HepG2 (cell line): Measurements from ENCODE around the gene THRA. TPM values are rescaled to one million over a fixed set of nuclear protein-coding genes. Genes with fewer than 3 reads are reported as not detected.

ENCODE experiments used
- ATAC-seq: fragments of 200-7000 bp; cut with Tn5 transposase; 3 replicates; pipeline ENCODE4 v1.9.1; 2020; ENCODE audit warnings: mild to moderate bottlenecking, moderate library complexity
- BruUV-seq: library from RNA; stranded (reverse); fragments of 400-500 nt; replicated peaks from 2 replicates; lab custom pipeline; 2021; lab: Mats Ljungman, UMichigan
- CTCF ChIA-PET: fragments of 300-600 bp; formaldehyde crosslinking; extraction: SDS; loops from one replicate; lab custom pipeline; 2021; ENCODE audit warnings: low total read pairs, inconsistent platforms, low intra/inter-chr PET ratio; lab: Yijun Ruan, JAX
- POLR2A ChIA-PET: fragments of 350-600 bp; sonication (Branson Sonifier 250); formaldehyde crosslinking; loops from one replicate; lab custom pipeline; 2020; ENCODE audit warnings: antibody characterized with exemption, inconsistent platforms; lab: Yijun Ruan, JAX
- DNase-seq: peaks from one replicate; pipeline ENCODE4 v3.0.0-alpha.2; 2015; ENCODE audit warnings: low spot score
- FAIRE-seq: peaks from 3 replicates; lab custom pipeline; 2011; peaks lifted over from hg19 to GRCh38; lab: Jason Lieb, UNC
- H2AFZ ChIP-seq: one replicate; pipeline ENCODE4 v1.6.1; 2011; ENCODE audit warnings: low read length, inconsistent platforms
- H3K27ac ChIP-seq: fragments of 300-600 bp; 3 replicates; pipeline ENCODE4 v1.8.0; 2011; ENCODE audit warnings: mixed run types, mild to moderate bottlenecking, mixed read lengths, low read length, inconsistent platforms; ENCODE audit not compliant: insufficient read depth; ENCODE audit errors: extremely low read length
- H3K27me3 ChIP-seq, 2 experiments: fragments of 200-600 bp in 1 of 2; 2 replicates in 1 of 2; 3 replicates in 1 of 2; pipeline versions ENCODE4 v1.6.0 to v1.8.0; 2011; ENCODE audit warnings: low read length in 2 of 2, mild to moderate bottlenecking in 2 of 2, moderate library complexity in 2 of 2, inconsistent platforms in 1 of 2; ENCODE audit not compliant: insufficient read depth in 2 of 2, control insufficient read depth in 1 of 2
- H3K36me3 ChIP-seq, 2 experiments: fragments of 200-600 bp in 1 of 2; replicated peaks in 1 of 2; 2 replicates in 1 of 2; 3 replicates in 1 of 2; pipeline versions ENCODE4 v1.5.1 to v1.8.0; 2011; ENCODE audit warnings: low read length in 2 of 2, inconsistent platforms in 1 of 2; ENCODE audit not compliant: insufficient read depth in 2 of 2, control insufficient read depth in 1 of 2
- H3K4me1 ChIP-seq: 2 replicates; pipeline ENCODE4 v1.5.1; 2012; ENCODE audit warnings: low read length, inconsistent platforms; ENCODE audit not compliant: insufficient read depth
- H3K4me2 ChIP-seq: 2 replicates; pipeline ENCODE4 v1.6.0; 2011; ENCODE audit warnings: low read depth, low read length, inconsistent platforms
- H3K4me3 ChIP-seq, 3 experiments: fragments of 200-600 bp in 1 of 3; sonication (generic), shearing (Covaris generic) in 1 of 3; replicated peaks in 1 of 3; 2 replicates each; pipeline ENCODE4 v1.5.1; 2011 to 2016; ENCODE audit warnings: low read length in 3 of 3, inconsistent platforms in 2 of 3, low read depth in 2 of 3, mild to moderate bottlenecking in 2 of 3, control low read depth in 1 of 3, mixed read lengths in 1 of 3; ENCODE audit not compliant: insufficient read depth in 1 of 3
- H3K79me2 ChIP-seq: one replicate; pipeline ENCODE4 v1.6.1; 2011; ENCODE audit warnings: low read length, inconsistent platforms; ENCODE audit not compliant: insufficient read depth
- H3K9ac ChIP-seq: 2 replicates; pipeline ENCODE4 v1.6.0; 2011; ENCODE audit warnings: mild to moderate bottlenecking, low read depth, low read length, inconsistent platforms; ENCODE audit not compliant: insufficient read depth
- H3K9me3 ChIP-seq: 2 replicates; pipeline ENCODE4 v1.5.1; 2012; ENCODE audit warnings: mild to moderate bottlenecking, low read length
- H4K20me1 ChIP-seq: 2 replicates; pipeline ENCODE4 v1.6.0; 2011; ENCODE audit warnings: inconsistent platforms, mild to moderate bottlenecking, low read length, moderate library complexity; ENCODE audit not compliant: insufficient read depth
- GATAD2A ChIP-seq: IDR thresholded peaks from 2 replicates; pipeline ENCODE4 v1.6.1; 2016
- HNRNPUL1 ChIP-seq: fragments of 200-400 bp; formaldehyde crosslinking; IDR thresholded peaks from 2 replicates; pipeline ENCODE4 v1.6.1; 2017; ENCODE audit warnings: low read depth, mild to moderate bottlenecking, low read length, moderate library complexity
- SOX13 ChIP-seq, 3 experiments: fragments of 450-650 bp in 1 of 3; sonication (generic) in 1 of 3; formaldehyde crosslinking in 1 of 3; IDR thresholded peaks in 2 of 3; conservative IDR thresholded peaks in 1 of 3; 2 replicates each; pipeline versions ENCODE4 v1.5.0 to v1.6.1; 2016 to 2020; ENCODE audit warnings: antibody characterized with exemption in 1 of 3, mild to moderate bottlenecking in 1 of 3, missing compliant biosample characterization in 1 of 3, missing genetic modification reagents in 1 of 3, moderate library complexity in 1 of 3
- ZNF629 ChIP-seq: sonication (generic); formaldehyde crosslinking; conservative IDR thresholded peaks from 2 replicates; pipeline ENCODE4 v1.5.0; 2020; ENCODE audit warnings: missing genetic modification reagents
- WGBS: methylation state at CpG from one replicate; pipeline ENCODE4 v1.1.6; 2017; ENCODE audit warnings: low lambda C conversion rate; 5-methylcytosine and 5-hydroxymethylcytosine counted together
- in situ Hi-C: cut with HindIII; loops from 2 replicates; pipeline ENCODE4 v1.10.0; 2017; ENCODE audit warnings: low pct_unique_long_range_greater_than_20kb; ENCODE audit not compliant: extremely low pct_ligation_motif_present
- intact Hi-C: fragments of 100-400 bp; cut with micrococcal nuclease; formaldehyde crosslinking; loops from one replicate; pipeline ENCODE4 v1.10.0; 2022; ENCODE audit not compliant: unreplicated experiment
- polyA plus RNA-seq, 8 experiments: library from polyadenylated mRNA; depleted of rRNA in 3 of 8; stranded (reverse) in 7 of 8; unstranded in 1 of 8; fragments of >200 nt; fragmentation: Illumina TruSeq in 4 of 8; extraction: Trizol in 4 of 8; gene quantifications; 2 replicates each; pipeline versions ENCODE4 v1.2.1 to v1.2.3, GENCODE V29; 2011 to 2016; ENCODE audit warnings: low read depth in 4 of 8, missing spikeins in 1 of 8, mixed read lengths in 1 of 8; ENCODE audit not compliant: insufficient read depth in 1 of 8
- total RNA-seq, 5 experiments: library from RNA; depleted of rRNA; stranded (reverse); fragments of >200 nt; fragmentation: Illumina TruSeq; extraction: Trizol; gene quantifications; 2 replicates each; pipeline ENCODE4 v1.2.3, GENCODE V29; 2016; ENCODE audit warnings: low read depth in 1 of 5
- TF ChIP-seq, protein P1 (sequence below): IDR thresholded peaks from 2 replicates; pipeline ENCODE4 v1.6.1; 2016; ENCODE audit warnings: low read depth
- TF ChIP-seq, protein P2 (sequence below): sonication (generic); formaldehyde crosslinking; IDR thresholded peaks from 2 replicates; pipeline ENCODE4 v1.4.0; 2020; ENCODE audit warnings: mild to moderate bottlenecking, missing genetic modification reagents, borderline replicate concordance

Gene THRA
- total and polyA plus RNA-seq, 2 of the 13 experiments (the other 11 are each of a cell fraction or from before 2014, with no cell fraction given): 8.0 to 9.9 TPM

DNA sequence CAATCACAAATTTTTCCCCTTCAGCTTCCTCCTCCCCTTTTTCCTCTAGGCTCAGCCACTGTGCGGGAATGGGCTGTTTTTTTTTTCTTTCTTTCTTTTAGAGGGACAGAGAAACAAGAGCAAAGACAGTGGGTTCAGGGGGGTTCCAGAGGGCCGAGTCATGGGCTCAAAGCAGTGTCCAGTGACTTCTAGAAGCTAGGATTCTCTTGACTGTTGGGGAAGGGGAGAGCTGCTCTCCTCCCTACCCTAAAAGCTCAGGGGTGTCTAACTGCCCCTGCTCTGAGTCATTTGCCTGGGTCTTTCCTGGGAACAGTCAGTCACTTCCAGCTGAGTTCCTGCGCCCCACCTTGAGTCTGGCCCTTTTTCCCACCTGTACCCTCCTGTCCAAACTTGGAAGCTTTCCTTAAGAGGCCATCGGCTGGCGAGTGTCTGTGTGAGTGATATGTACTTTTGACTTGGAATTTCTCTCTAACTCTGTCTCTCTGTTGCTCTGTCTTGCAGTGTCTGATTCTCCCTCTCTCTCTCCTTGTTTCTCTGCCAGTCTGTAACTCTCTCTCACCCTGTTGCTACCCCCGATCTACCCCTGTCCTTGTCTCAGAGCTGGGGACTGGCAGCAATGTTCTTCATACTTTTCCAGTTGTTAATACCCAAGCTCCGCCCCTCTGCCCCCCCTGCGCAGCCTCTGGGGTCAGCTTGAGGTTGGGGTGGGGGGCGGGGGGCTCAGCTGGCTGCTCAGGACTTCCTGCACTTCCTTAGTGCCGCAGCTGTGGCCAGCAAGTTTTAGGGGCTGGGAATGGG is 2.4 kb downstream of the THRA start:
- Histone ChIP-seq H4K20me1 (no peaks in the 10 kb centered on the region), H3K9ac (no peak overlapping the region), H3K4me3 (no peak overlapping the region), H3K27me3 (peaks cover 2 to 18% of the 10 kb centered on the region in 2 experiments; a peak in 4 of 5 replicates), H3K27ac (no peak overlapping the region), H3K4me1 (peaks cover 82% of the 10 kb centered on the region), H3K4me2 (peak overlapping the region; percentile 98), H2AFZ (no peak overlapping the region), H3K36me3 (no peaks in the 10 kb centered on the region), H3K9me3 (no peaks in the 10 kb centered on the region), H3K79me2 (peaks cover 8% of the 10 kb centered on the region)
- ChIA-PET CTCF (no interaction called here), POLR2A (interaction anchor here (0.8 to 4.2 kb wide), 10 partner anchors 11 to 48 kb away, joined by 3 to 26 read pairs (median 5); partner anchors contain the start of genes MED24 and NR1D1)
- DNase-seq: no peak
- TF ChIP-seq, protein P1, sequence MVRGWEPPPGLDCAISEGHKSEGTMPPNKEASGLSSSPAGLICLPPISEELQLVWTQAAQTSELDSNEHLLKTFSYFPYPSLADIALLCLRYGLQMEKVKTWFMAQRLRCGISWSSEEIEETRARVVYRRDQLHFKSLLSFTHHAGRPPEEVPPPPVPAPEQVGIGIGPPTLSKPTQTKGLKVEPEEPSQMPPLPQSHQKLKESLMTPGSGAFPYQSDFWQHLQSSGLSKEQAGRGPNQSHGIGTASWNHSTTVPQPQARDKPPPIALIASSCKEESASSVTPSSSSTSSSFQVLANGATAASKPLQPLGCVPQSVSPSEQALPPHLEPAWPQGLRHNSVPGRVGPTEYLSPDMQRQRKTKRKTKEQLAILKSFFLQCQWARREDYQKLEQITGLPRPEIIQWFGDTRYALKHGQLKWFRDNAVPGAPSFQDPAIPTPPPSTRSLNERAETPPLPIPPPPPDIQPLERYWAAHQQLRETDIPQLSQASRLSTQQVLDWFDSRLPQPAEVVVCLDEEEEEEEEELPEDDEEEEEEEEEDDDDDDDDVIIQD (CRISPR knock-in tag): no peak
- no peak for TF ChIP-seq ZNF629 (CRISPR knock-in tag)
- 0 out of 2 replicates have a peak, but pooled peaks have one; percentile 19 for TF ChIP-seq SOX13 (IDR thresholded peaks at IDR 0.05)
- no peak for TF ChIP-seq SOX13 (CRISPR knock-in tag; conservative IDR thresholded peaks at IDR 0.05 in 1 of 2, IDR thresholded peaks at IDR 0.05 in 1 of 2)
- TF ChIP-seq HNRNPUL1: no peak
- TF ChIP-seq, protein P2, sequence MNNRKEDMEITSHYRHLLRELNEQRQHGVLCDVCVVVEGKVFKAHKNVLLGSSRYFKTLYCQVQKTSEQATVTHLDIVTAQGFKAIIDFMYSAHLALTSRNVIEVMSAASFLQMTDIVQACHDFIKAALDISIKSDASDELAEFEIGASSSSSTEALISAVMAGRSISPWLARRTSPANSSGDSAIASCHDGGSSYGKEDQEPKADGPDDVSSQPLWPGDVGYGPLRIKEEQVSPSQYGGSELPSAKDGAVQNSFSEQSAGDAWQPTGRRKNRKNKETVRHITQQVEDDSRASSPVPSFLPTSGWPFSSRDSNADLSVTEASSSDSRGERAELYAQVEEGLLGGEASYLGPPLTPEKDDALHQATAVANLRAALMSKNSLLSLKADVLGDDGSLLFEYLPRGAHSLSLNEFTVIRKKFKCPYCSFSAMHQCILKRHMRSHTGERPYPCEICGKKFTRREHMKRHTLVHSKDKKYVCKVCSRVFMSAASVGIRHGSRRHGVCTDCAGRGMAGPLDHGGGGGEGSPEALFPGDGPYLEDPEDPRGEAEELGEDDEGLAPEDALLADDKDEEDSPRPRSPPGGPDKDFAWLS: no peak
- no peak for TF ChIP-seq GATAD2A (CRISPR knock-in tag)
- intact Hi-C loops (no loop called here), in situ Hi-C loops (no loop called here)
- no TSS peak for BruUV-seq
- no peak for ATAC-seq
- 70% methylated on average over 10 of the region's 10 CpGs for WGBS
- FAIRE-seq: no peak
